Activated CD4-positive, alpha-beta T cell treated with anti-CD3 and anti-CD28 coated beads for 36 hours (primary cell): ENCODE results near the gene CNN2. TPM values are rescaled to one million over a fixed set of nuclear protein-coding genes. Genes with fewer than 3 reads are reported as not detected.

ENCODE experiments used
- ATAC-seq: fragments of 200-7000 bp; cut with Tn5 transposase; one replicate; pipeline ENCODE4 v1.10.0; 2021; ENCODE audit warnings: mild to moderate bottlenecking, moderate library complexity
- CTCF ChIA-PET: fragments of 350-600 bp; sonication (Branson Sonifier 250); formaldehyde crosslinking; loops from one replicate; lab custom pipeline; 2021; ENCODE audit warnings: antibody characterized with exemption; lab: Charles Lee
- POLR2A ChIA-PET: fragments of 350-600 bp; sonication (Branson Sonifier 250); formaldehyde crosslinking; loops from one replicate; lab custom pipeline; 2021; ENCODE audit warnings: antibody characterized with exemption, inconsistent platforms; lab: Charles Lee
- DNase-seq: peaks from one replicate; pipeline ENCODE4 v3.0.0-alpha.2; 2020
- H3K27ac Mint-ChIP-seq: one replicate; pipeline ENCODE4 v1.8.0; 2021; ENCODE audit warnings: mixed read lengths
- H3K27me3 Mint-ChIP-seq: one replicate; pipeline ENCODE4 v1.8.0; 2021; ENCODE audit warnings: mixed read lengths
- H3K36me3 Mint-ChIP-seq: one replicate; pipeline ENCODE4 v1.8.0; 2021; ENCODE audit warnings: low read depth, mixed read lengths
- H3K4me1 Mint-ChIP-seq: one replicate; pipeline ENCODE4 v1.8.0; 2021; ENCODE audit warnings: mixed read lengths
- H3K4me3 Mint-ChIP-seq: one replicate; pipeline ENCODE4 v1.8.0; 2021; ENCODE audit warnings: mild to moderate bottlenecking, moderate library complexity, mixed read lengths
- H3K9me3 Mint-ChIP-seq: one replicate; pipeline ENCODE4 v1.8.0; 2021; ENCODE audit warnings: low read depth, mixed read lengths
- intact Hi-C, 2 experiments: fragments of 100-400 bp; cut with DNase I in 1 of 2; cut with micrococcal nuclease in 1 of 2; formaldehyde crosslinking; loops; one replicate each; pipeline versions ENCODE4 v1.14.2 to v1.15.1; 2022 to 2024; cut with DNase I, micrococcal nuclease
- total RNA-seq, 2 experiments: library from RNA; stranded (reverse); gene quantifications; one replicate each; pipeline ENCODE4 v1.2.3, GENCODE V29; 2021

The CNN2 gene
- total RNA-seq, 2 experiments from 2014 or later = 108 to 130 TPM

GRCh38 chr19:989381-990081 lies 36.9 kb upstream of the CNN2 start:
- CTCF ChIA-PET = no interaction called here
- POLR2A ChIA-PET = no interaction called here

GRCh38 chr19:990119-990571 lies 36.3 kb upstream of the CNN2 start:
- no peak for ATAC-seq
- ChIA-PET CTCF (interaction anchor here (0.8 kb wide), 1 partner anchor 75 kb away, joined by 3 read pairs; no protein-coding TSS in a partner anchor), POLR2A (interaction anchor here (1.6 kb wide), 1 partner anchor 31 kb away, joined by 6 read pairs; the partner anchor contains the start of gene RNU6-2)
- no peak for DNase-seq
- peaks cover 4% of the 10 kb centered on the region for H3K4me1 Mint-ChIP-seq
- no peak overlapping the region for H3K4me3 Mint-ChIP-seq
- peaks cover 14% of the 10 kb centered on the region for H3K36me3 Mint-ChIP-seq
- no peaks in the 10 kb centered on the region for H3K27me3 Mint-ChIP-seq
- H3K27ac Mint-ChIP-seq = no peak overlapping the region
- intact Hi-C loops = no loop called here
- H3K9me3 Mint-ChIP-seq = no peaks in the 10 kb centered on the region

More at GRCh38 chr19:989381-990081, 36.9 kb upstream of the CNN2 start:
- no peaks in the 10 kb centered on the region for H3K27me3 Mint-ChIP-seq
- no peak overlapping the region for H3K27ac Mint-ChIP-seq
- peaks cover 9% of the 10 kb centered on the region for H3K4me1 Mint-ChIP-seq
- H3K36me3 Mint-ChIP-seq = peaks cover 14% of the 10 kb centered on the region
- intact Hi-C loops = no loop called here
- no peak overlapping the region for H3K4me3 Mint-ChIP-seq
- no peak for ATAC-seq
- H3K9me3 Mint-ChIP-seq = no peaks in the 10 kb centered on the region
- DNase-seq = no peak

- Mint-ChIP-seq H3K27me3 (no peaks in the 10 kb centered on the region), H3K4me1 (peaks cover under 1% of the 10 kb centered on the region), H3K4me3 (no peak overlapping the region), H3K27ac (no peak overlapping the region), H3K9me3 (no peaks in the 10 kb centered on the region), H3K36me3 (peaks cover 14% of the 10 kb centered on the region)
- ATAC-seq (no peak), DNase-seq (no peak)
- intact Hi-C loops = loop anchor here in 1 of 2 experiments (1.0 kb wide), 5 partner anchors 72 to 310 kb away; no protein-coding TSS in a partner anchor
- POLR2A ChIA-PET = interaction anchor here (1.6 kb wide), 1 partner anchor 31 kb away, joined by 6 read pairs; the partner anchor contains the start of gene RNU6-2
- CTCF ChIA-PET = interaction anchor here (0.6 to 0.8 kb wide), 2 partner anchors 61 to 75 kb away, joined by 3 read pairs; no protein-coding TSS in a partner anchor
These were observed 35.7 kb upstream of the CNN2 start for GRCh38 chr19:990746-991145.

- ChIA-PET CTCF (interaction anchor here (0.5 to 0.6 kb wide), 2 partner anchors 61 to 62 kb away, joined by 3 read pairs; no protein-coding TSS in a partner anchor), POLR2A (interaction anchor here (1.6 kb wide), 1 partner anchor 30 kb away, joined by 6 read pairs; the partner anchor contains the start of gene RNU6-2)
- intact Hi-C loops = loop anchor here in 1 of 2 experiments (1.0 kb wide), 5 partner anchors 71 to 311 kb away; no protein-coding TSS in a partner anchor
- Mint-ChIP-seq H3K4me1 (peaks cover 2% of the 10 kb centered on the region), H3K4me3 (no peak overlapping the region), H3K9me3 (no peaks in the 10 kb centered on the region), H3K27me3 (no peaks in the 10 kb centered on the region), H3K27ac (no peak overlapping the region), H3K36me3 (peaks cover 14% of the 10 kb centered on the region)
- DNase-seq (peak; percentile 91), ATAC-seq (peak; percentile 80)
These were observed 35.1 kb upstream of the CNN2 start for GRCh38 chr19:991174-991931.

GRCh38 chr19:991932-992669 lies 34.3 kb upstream of the CNN2 start:
- intact Hi-C loops = loop anchor here in 1 of 2 experiments (1.0 kb wide), 5 partner anchors 70 to 312 kb away; no protein-coding TSS in a partner anchor
- Mint-ChIP-seq H3K27me3 (no peaks in the 10 kb centered on the region), H3K9me3 (no peaks in the 10 kb centered on the region), H3K27ac (no peak overlapping the region), H3K36me3 (peaks cover 9% of the 10 kb centered on the region), H3K4me1 (peaks cover 7% of the 10 kb centered on the region), H3K4me3 (no peak overlapping the region)
- no peak for ATAC-seq
- ChIA-PET CTCF (no interaction called here), POLR2A (interaction anchor here (1.6 kb wide), 1 partner anchor 30 kb away, joined by 6 read pairs; the partner anchor contains the start of gene RNU6-2)
- DNase-seq = no peak

- DNase-seq (no peak), ATAC-seq (no peak)
- peaks cover 7% of the 10 kb centered on the region for H3K4me1 Mint-ChIP-seq
- H3K27me3 Mint-ChIP-seq = peaks cover 1% of the 10 kb centered on the region
- H3K9me3 Mint-ChIP-seq = no peaks in the 10 kb centered on the region
- POLR2A ChIA-PET = no interaction called here
- intact Hi-C loops = no loop called here
- CTCF ChIA-PET = no interaction called here
- H3K4me3 Mint-ChIP-seq = no peak overlapping the region
- H3K36me3 Mint-ChIP-seq = peaks cover 9% of the 10 kb centered on the region
- H3K27ac Mint-ChIP-seq = no peak overlapping the region
These were observed 33.7 kb upstream of the CNN2 start for GRCh38 chr19:992670-993055.

- peaks cover 7% of the 10 kb centered on the region for H3K4me1 Mint-ChIP-seq
- ATAC-seq (no peak), DNase-seq (no peak)
- H3K27ac Mint-ChIP-seq = no peak overlapping the region
- ChIA-PET POLR2A (no interaction called here), CTCF (no interaction called here)
- peaks cover 9% of the 10 kb centered on the region for H3K36me3 Mint-ChIP-seq
- no peaks in the 10 kb centered on the region for H3K9me3 Mint-ChIP-seq
- intact Hi-C loops = no loop called here
- H3K4me3 Mint-ChIP-seq = no peak overlapping the region
- H3K27me3 Mint-ChIP-seq = peaks cover 6% of the 10 kb centered on the region
These were observed 33.0 kb upstream of the CNN2 start for GRCh38 chr19:993361-993830.

GRCh38 chr19:993831-994393 lies 32.5 kb upstream of the CNN2 start:
- Mint-ChIP-seq H3K27ac (no peak overlapping the region), H3K4me1 (peaks cover 7% of the 10 kb centered on the region), H3K36me3 (peaks cover 9% of the 10 kb centered on the region), H3K27me3 (peaks cover 8% of the 10 kb centered on the region), H3K4me3 (no peak overlapping the region), H3K9me3 (no peaks in the 10 kb centered on the region)
- ChIA-PET POLR2A (no interaction called here), CTCF (interaction anchor here (1.1 kb wide), 1 partner anchor 71 kb away, joined by 3 read pairs; no protein-coding TSS in a partner anchor)
- no peak for DNase-seq
- no peak for ATAC-seq
- intact Hi-C loops = no loop called here

GRCh38 chr19:994516-994915 lies 31.9 kb upstream of the CNN2 start:
- Mint-ChIP-seq H3K9me3 (no peaks in the 10 kb centered on the region), H3K36me3 (peaks cover 9% of the 10 kb centered on the region), H3K27me3 (peaks cover 14% of the 10 kb centered on the region), H3K4me3 (no peak overlapping the region), H3K4me1 (peaks cover 7% of the 10 kb centered on the region), H3K27ac (no peak overlapping the region)
- ChIA-PET CTCF (interaction anchor here (1.1 kb wide), 1 partner anchor 72 kb away, joined by 3 read pairs; no protein-coding TSS in a partner anchor), POLR2A (no interaction called here)
- ATAC-seq (no peak), DNase-seq (no peak)
- intact Hi-C loops = no loop called here

- Mint-ChIP-seq H3K36me3 (peaks cover 9% of the 10 kb centered on the region), H3K4me3 (no peak overlapping the region), H3K9me3 (no peaks in the 10 kb centered on the region), H3K27me3 (peaks cover 14% of the 10 kb centered on the region), H3K4me1 (peaks cover 7% of the 10 kb centered on the region), H3K27ac (no peak overlapping the region)
- POLR2A ChIA-PET = no interaction called here
- intact Hi-C loops = no loop called here
- CTCF ChIA-PET = interaction anchor here (1.1 kb wide), 1 partner anchor 72 kb away, joined by 3 read pairs; no protein-coding TSS in a partner anchor
- DNase-seq (no peak), ATAC-seq (no peak)
These were observed 31.2 kb upstream of the CNN2 start for GRCh38 chr19:995051-995827.
